Measurements from ENCODE around the gene MPST.
A peak's percentile ranks its signal among the peaks of the same experiment; 100 is the strongest.

Gene MPST

DNA sequence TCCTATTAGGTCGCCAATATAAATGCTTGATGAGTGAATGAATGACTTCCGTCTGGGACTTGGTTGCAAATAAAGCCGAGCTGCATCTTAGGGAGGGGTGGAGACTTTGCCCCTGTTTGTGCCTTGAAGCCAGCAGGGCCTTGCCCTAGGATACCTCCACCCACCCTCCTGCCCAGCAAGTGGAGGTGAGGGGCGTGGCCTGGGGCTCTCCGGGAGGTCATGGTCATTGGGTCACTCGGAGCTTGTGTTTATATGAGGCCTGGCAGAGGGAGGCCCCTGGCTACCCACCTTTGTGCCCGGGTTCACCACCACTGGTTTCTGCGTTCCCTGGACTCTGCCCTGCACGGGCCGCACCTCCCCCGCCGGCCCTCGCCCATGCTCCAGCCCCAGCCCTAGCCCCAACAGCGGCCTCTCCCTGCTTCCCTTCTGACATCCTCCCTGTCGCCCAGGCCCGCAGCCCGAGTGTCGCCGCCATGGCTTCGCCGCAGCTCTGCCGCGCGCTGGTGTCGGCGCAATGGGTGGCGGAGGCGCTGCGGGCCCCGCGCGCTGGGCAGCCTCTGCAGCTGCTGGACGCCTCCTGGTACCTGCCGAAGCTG lies 4.3 kb downstream of the MPST start:
- no peak for DNase-seq

DNA sequence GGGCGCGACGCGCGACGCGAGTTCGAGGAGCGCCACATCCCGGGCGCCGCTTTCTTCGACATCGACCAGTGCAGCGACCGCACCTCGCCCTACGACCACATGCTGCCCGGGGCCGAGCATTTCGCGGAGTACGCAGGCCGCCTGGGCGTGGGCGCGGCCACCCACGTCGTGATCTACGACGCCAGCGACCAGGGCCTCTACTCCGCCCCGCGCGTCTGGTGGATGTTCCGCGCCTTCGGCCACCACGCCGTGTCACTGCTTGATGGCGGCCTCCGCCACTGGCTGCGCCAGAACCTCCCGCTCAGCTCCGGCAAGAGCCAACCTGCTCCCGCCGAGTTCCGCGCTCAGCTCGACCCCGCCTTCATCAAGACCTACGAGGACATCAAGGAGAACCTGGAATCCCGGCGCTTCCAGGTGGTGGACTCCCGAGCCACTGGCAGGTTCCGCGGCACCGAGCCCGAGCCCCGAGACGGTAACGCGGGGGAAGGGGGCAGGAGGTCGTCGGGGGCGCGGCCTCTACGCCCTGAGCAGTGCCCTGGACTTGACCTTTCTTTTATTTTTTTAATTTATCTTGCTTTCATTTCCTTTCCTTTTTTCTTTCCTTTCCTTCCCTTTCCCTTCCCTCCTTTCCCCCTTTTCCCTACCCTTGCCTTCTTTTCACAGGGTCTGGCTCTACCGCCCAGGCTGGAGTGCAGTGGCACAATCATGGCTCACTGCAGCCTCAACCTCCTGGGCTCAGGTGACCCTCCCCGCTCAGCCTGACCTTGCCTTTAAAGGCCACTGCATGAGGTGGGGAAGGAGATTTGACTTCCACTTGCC lies 5.0 kb downstream of the MPST start:
- DNase-seq, result no peak

DNA sequence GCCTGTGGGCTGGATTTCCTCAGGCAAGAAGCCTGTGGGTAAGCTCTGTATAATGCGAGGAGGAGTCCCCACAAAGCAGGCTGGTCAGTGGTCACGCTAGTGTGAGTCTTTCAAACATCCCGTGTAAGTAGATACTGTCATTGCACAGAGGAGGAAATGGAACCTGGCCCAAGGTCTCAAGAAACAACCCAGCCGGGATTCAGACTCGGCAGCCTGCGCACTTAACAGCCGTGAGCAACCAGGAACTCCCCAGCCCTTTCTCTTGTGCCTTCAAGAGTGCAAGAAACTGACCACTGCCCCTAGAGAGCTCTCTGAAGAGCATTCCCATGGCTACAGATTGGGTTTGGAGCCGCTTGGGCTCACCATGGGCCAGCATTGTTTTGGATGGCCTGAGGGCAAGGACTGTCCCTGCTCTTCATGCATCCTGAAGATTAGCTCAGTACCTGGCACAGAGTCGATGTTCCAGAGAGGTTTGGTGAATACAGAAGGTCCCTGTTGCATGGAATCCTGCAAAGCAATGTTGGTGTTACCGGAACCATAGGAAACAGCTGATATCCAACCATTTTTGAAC lies 6.0 kb downstream of the MPST start:
- DNase-seq, result no peak

DNA sequence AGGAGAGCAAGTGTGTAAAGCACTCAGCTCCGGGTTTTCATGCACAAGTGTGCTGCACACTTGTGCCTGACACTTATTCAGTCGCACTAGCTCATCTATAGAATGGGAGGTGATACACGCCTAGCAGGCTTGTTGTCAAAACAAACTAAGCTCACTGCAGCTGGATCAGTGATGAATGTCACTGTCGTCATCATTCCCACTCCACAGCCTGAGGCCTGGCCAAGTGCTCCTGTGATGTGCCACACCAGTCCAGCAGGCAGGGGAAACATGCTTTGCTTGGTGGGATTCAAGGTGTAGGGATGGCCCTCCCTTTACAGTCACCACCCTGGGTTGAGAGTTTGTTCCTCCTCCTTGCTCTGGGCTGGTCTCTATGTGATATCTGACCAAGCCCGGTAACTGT lies 6.8 kb downstream of the MPST start:
- no peak for DNase-seq

DNA sequence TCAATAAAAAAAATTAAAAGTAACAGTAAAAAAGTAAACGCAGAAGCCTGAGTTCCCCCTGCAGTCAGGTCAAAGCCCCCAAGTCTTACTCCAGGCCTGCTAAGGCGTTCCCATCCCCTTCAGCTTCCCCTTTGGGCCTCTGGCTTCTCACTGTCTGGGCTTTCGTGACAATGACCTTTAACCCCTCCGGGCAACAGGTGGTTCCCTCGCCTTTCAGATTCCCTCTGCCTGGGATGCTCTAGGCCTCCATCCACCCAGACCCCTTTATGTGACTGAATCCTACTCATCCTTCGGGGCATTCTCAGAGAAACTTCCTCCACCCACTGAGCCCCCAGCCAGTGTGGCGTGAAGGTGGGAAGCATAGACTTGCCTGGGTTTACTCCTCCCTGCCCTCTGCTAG lies 8.0 kb downstream of the MPST start:
- DNase-seq, result no peak

DNA sequence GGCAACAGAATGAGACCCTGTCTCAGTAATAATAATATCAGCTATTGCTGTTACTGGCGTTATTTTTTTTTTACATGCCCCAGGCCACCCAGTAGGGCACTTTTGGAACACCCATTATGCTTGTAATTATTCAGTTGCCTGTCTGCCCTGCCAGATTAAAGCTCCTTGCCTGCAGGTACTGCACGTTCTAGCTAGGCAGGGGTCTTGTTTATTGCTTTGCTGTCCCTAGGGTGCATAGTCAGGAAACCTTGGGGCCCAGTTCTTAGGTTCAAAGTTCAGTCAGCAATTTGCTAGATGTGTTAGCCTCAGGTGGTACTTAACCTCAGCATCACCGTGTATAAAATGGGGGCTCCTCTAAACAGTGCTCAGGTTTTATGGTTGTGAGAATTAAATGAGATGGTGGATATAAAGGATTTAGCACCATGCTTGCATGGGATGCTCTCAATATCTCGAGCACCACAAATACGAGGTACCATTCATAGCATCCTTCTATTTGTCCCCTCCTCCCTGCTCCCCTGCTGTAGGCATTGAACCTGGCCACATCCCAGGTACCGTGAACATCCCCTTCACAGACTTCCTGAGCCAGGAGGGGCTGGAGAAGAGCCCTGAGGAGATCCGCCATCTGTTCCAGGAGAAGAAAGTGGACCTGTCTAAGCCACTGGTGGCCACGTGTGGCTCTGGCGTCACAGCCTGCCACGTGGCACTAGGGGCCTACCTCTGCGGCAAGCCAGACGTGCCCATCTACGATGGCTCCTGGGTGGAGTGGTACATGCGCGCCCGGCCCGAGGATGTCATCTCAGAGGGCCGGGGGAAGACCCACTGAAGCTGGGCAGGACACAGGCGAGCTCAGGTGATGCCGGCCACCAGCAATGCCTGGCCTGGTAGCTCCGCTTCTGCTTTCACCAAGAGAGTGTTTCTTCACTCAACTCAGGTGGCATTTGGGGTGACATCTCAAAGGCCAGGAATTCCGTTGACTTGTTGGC lies 9.4 kb downstream of the MPST start:
- no peak for DNase-seq

DNA sequence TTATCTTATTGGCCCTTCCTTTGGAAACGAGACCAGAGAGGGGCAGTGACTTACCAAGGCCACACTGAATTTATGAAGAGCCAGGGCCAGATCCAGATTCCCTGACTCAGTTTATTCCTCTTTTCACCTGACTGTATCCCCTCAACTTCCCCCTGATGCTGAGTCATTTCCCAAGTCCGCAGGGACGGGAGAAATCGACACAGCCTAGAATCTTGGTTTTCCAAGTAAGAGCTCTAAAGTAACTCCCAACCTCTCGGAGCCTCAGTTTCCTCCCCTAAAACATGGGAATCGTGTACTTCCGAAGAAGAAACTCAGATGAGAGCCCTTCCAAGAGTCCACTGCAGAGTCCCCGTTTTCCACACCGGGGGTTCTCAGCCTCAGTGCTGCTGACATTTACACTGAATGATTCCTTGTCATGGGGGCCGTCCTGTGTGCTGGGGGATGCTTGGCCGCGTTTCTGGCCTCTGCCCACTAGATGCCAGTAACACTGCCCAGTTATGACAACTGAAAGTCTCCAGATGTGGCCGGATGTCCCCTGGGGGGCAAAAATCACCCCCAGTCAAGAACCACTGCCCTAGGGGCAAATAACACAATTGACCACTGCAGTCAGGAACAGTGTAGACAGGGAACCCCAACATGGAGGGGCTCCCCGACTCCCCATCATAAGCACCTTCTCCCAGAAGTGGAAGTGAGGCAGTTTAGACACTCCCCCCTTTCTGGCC lies 11.2 kb downstream of the MPST start:
- no peak for DNase-seq

DNA sequence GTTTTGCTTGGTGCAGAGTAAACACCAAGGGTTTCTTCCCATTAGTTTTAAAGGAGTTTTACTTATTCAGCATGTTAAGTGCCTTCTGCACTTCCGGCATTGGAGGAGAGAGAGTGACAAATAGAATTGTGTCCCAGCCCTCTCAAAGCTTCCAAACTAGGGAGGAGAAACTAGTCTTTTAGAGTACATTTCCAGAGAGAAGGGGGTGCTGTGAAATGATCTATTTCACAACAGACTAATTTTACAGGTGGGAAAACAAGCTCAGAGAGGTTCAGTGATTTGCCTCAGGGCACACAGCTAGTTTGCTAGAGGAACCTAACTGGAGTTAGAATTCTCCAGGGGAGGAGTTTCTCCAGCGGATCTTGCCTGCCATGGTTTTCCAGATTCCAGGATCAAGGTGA lies 12.6 kb downstream of the MPST start:
- no peak for DNase-seq

DNA sequence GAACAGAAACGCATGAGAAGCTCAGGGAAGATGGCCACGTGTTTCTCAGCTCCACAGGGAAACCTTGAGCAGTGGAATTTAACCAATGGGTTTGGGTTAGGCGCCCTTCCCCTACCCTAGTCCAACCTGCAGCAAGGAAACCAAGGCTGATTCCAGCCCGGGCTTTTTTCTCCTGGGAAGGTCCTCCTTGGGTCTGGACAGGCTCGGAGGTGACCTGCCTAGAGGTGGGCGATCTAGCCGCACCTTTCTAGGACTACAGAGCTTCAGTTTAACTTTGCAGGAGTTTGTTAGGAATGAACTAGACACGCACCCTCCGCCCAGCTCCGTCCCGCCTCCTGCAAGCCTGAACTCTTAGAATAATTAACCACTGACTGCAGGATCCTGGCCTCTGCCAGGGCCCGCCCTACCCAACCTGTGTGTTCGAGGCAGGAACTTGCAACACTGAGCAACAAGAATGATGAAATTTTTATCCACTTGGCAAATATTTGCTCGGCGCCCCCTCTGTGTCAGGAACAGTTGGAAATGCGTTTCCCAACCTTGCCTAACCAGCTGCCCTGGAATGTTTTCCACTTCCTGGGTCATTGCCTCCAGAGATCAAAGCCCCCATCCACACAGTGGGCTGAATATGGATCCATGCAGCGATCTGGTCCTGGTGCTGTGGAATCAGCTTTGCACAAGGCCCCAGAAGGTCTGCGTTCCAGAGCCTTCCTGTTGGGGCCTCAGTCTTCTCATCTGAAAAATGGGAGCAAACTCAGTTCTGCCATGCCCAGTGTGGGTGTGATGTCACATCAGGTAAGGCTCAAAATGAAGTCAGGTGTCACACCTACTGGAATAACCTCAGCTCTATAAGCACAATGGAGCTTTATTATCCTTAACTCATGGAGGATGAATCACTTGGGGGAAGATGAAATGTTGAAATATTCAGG lies 13.3 kb downstream of the MPST start:
- DNase-seq, result peak; percentile 66

DNA sequence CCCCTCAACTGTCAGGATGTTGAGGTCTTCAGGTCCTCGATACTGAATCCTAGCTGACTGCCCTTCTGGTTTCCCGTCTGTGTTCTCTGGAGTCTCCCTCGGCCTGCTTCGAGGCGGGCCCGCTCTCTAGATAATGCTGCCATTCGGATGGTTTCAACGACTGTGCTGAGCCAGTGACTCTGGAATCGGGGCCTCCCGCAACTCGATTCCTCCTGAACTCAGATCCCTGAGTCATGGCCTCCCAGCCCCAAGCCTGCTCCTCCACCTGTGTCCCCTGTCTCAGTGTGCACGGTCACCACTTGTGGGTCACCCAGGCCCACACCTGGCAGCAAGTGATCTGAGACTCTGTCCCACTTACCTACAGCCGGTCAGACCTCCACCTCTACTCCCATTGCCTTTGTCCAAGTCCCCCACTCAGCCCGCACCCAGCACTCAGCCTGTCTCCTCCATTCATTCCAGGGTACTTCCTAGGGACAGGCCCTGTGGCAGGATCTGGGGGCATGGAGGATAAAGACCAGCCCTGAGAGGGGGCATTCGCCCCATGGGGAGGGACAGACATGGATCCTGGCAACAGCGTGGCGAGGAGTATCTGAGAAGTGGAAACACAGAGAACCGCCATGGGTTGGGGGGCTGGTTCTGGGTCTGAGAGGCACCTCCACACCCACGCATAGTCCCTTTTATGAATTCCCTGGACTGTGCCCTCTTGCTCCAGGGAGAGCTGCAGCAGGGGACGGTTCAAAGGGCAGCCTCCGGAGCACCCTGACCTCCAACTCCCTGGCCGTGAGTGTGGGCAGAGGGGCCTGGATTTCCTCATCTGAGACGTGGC lies 14.3 kb downstream of the MPST start:
- DNase-seq, result no peak

DNA sequence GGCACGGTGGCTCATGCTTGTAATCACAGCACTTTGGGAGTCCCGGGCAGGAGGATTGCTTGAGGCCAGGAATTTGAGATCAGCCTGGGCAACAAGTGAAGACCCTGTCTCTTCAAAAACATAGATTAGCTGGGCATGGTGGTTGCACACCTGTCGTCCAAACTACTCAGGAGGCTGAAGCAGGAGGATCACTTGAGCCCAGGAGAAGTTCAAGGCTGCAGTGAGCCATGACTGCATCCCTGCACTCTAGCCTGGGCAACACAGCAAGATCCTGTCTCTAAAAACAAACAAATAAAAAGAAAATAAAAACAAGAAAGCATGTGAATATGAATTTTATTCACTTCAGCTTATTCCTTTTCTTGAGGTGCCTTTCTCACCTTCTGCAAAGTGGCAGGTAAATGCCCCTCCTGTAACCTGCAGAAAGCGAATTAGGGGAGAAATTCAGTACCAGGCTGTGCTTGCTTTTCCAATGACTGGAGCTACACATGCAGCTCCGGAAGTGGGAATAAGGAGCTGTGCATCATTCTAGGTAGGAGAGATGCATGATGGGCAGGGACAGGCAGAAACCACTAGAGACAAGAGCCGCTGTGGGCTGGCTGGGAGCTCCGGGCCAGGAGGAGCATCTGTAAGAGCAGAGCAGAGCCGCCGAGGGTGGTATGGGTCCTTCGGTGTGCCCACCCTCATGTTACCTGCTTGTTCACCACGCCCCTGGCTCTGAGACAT lies 17.3 kb downstream of the MPST start:
- no peak for DNase-seq

DNA sequence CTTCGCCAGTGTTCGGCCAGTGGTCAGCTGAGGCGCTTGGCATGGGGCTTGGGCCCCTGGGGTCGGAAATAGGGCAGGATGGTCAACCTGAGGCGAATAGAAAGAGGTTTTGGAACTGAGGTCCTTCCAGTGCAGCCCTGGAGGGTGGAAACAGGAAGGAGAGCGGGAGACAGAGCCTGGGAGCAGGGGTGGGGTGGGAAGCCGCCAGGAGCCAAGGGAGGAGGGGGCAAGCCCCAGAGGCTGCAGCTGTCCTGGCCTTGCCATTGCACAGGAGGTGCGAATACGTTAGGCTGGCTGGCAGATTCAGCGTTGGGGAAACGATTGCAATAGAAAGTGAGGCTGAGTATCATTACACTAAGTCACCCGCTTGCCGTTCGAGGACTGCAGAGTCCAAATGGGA lies 18.1 kb downstream of the MPST start:
- DNase-seq, result no peak

DNA sequence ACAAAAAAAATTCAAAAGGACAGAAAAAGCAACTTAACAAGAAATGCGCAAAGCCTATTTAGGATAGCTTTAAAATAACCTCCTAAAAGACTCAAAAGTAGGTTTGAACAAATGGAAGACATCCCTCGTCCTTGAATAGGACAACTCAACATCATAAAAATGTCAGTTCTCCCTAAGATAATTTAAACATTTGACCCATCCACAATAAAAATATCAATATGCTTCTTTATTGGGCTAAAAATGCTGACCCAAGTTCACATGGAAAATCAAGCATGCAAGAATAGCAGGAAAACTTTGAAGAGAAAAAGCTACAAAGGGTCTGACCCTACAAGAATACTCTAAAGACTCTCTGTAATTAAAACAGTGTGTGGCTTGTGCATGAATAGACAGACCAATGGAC lies 19.9 kb downstream of the MPST start:
- DNase-seq, result no peak

DNA sequence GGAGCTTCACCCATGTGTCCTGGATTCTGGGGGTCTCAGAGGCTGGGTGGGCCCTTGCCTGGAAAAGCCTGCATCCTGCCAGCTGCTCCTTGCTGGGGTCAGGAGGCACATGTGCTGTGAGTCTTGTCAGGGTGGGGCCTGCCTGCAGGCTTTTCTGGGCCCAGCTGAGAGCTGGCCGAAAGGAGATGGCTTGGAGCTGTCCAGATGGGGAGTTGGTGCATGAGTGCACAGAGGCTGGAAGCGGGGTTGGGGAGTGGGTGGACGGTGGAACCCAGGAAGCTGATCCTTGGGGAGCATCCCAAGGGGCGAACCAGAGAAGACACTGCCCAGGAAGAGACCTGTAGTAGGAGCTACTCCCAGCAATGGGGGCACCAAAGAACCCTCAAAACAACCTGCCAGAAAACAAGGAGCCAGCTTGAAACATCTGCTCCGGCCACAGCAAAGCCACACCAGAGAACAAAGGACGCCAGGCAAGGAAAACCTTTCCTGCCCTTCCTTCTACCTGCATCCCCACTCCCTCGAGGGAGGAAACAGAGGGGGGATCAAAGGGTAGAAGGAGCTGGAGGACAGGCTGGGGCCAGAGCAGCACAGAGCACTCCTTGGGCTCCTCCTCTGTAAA lies 23.8 kb downstream of the MPST start:
- no peak for DNase-seq

DNA sequence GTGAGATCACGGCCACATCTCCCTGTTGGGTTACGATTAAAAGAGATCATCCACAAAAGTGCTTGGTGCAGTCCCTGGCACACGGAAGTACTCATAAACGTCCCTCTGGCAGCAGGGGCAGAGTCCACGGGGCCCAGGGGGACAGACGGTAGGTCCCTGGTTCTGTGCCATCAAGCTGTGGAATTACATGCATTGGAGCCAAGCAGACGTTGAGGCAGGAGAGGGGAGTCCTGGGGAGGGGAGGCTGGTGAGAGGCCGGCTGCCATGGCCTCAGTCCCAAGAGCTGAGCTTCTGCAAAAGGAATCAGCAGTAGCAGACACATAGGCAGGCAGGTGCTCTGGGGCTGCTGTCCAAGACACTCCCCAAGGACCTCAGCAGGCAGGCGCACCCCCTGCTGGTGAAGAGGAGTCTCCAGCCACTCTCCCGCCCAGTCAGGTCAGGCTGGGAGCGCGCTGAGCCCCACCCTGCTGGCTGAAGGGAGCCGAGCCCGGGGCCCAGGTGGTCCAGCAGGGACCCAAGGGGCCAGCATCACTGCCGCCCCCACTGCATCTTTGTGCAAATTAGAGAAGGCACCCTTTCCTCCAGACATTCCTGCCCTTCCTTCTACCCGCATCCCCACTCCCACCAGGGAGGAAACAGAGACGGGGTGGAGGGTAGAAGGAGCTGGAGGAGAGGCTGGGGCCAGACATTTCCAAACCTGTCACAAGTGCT lies 24.4 kb downstream of the MPST start:
- no peak for DNase-seq

DNA sequence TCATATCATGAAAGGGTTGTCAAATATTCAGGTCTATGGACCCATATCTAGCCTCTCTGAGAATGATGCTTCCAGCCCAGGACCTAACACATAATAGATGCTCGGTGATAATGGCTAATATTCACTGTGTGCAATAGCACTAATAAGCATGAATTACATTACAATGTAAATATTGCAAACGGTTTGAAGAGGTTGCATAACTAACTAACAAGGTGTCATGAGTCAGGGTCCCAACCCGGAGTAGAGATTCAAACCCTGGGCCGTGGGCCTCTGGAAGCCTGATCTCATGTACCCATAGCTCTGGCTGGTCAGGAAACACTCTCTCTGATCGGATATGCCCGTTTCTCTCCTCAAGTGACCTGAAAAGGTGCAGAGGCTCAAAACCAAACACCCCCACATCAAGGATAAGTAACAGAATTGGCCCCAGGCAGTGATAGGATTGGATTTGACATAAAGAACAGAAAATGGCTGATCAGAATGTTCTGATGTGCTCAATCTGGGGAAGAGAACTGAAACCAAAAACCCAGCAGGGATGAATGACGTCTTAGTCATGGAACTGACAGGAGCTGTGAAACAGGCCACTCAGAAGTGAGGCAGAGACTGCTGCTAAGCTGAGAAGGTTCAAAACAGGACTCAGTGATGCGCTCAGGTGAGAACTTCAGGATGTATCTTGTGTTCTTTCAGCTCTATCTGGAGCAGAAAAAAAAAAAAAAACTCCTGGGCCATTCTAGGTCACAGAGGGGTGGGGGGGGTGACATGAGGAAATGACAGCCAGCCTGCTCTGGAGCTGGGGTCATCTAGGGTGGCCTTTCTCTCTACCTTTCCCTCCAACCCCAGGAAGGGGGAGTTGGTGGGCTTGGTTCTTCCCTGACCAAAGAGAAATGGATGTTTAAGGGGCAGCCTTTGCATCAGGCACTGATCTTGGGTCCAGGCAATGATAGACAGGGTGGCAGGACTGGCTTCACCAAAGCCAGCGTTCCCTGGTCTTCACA lies 25.4 kb downstream of the MPST start:
- no peak for DNase-seq

DNA sequence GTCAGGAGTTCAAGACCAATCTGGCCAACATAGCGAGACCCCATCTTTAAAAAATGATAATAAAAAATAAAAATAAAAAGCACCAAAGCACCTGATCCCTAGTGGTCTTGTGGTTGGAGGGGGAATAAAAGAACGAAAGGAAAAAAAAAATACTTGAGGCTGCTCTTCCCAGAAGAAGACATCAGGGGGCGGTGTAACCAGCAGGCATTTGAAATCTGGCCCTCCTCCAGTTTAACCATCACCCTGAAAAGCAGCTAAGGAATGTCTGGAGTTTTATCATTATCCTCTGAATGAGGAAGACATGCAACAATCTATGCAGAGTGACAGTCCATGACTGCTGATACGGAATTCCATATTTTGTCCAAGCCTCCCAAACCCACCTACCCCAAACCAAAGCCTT lies 26.4 kb downstream of the MPST start:
- peak; percentile 73 for DNase-seq
